Measurements from ENCODE around the gene CAMTA1. TPM values are rescaled to one million over a fixed set of nuclear protein-coding genes. Genes with fewer than 3 reads are reported as not detected.
"Not testable (repeated sequence)": the region's sequence is repeated elsewhere in the genome, so short reads cannot be mapped to it uniquely, and the experiment has no call there.

Gene CAMTA1
- total RNA-seq, 1 experiment from 2014 or later = 118 TPM

GRCh38 chr1:7140251-7140650, 355.0 kb downstream of the CAMTA1 start:
- H3K4me3 ChIP-seq (ENCODE audit: low read length) = no peak overlapping the region
- H4K20me1 ChIP-seq (ENCODE audit: insufficient read depth, low read depth, low read length) = no peaks in the 10 kb centered on the region; the same call in 1 of the 2 replicates
- no peak overlapping the region for H3K4me2 ChIP-seq (ENCODE audit: low read depth, low read length, poor library complexity, severe bottlenecking)
- no peaks in the 10 kb centered on the region for H3K36me3 ChIP-seq (ENCODE audit: insufficient read depth, low read length)
- H3K27me3 ChIP-seq (ENCODE audit: low read length) = no peaks in the 10 kb centered on the region
- no peak overlapping the region for H3K27ac ChIP-seq (ENCODE audit: low read length)
- DNase-seq = no peak
- H2AFZ ChIP-seq (ENCODE audit: low read length) = no peak overlapping the region
- no peaks in the 10 kb centered on the region for H3K4me1 ChIP-seq (ENCODE audit: low read length)
- H3K9me3 ChIP-seq (ENCODE audit: low read length) = no peaks in the 10 kb centered on the region
- no peak overlapping the region for H3K9ac ChIP-seq (ENCODE audit: low read length)
- no peaks in the 10 kb centered on the region for H3K79me2 ChIP-seq (ENCODE audit: low read length)
- H3K9me2 ChIP-seq (replicated peaks; ENCODE audit: insufficient read depth, low read length) = no peaks in the 10 kb centered on the region

- H3K9me3 ChIP-seq (ENCODE audit: low read length) = no peaks in the 10 kb centered on the region
- H2AFZ ChIP-seq (ENCODE audit: low read length) = no peak overlapping the region
- no peaks in the 10 kb centered on the region for H3K27me3 ChIP-seq (ENCODE audit: low read length)
- no peaks in the 10 kb centered on the region for H3K79me2 ChIP-seq (ENCODE audit: low read length)
- H3K4me2 ChIP-seq (ENCODE audit: low read depth, low read length, poor library complexity, severe bottlenecking) = no peak overlapping the region
- no peaks in the 10 kb centered on the region for H3K4me1 ChIP-seq (ENCODE audit: low read length)
- H3K36me3 ChIP-seq (ENCODE audit: insufficient read depth, low read length) = no peaks in the 10 kb centered on the region
- peaks cover 5% of the 10 kb centered on the region; the same call in 1 of the 2 replicates for H4K20me1 ChIP-seq (ENCODE audit: insufficient read depth, low read depth, low read length)
- H3K27ac ChIP-seq (ENCODE audit: low read length) = no peak overlapping the region
- H3K9ac ChIP-seq (ENCODE audit: low read length) = no peak overlapping the region
- no peak overlapping the region for H3K4me3 ChIP-seq (ENCODE audit: low read length)
- H3K9me2 ChIP-seq (replicated peaks; ENCODE audit: insufficient read depth, low read length) = no peaks in the 10 kb centered on the region
- DNase-seq = no peak
These were observed 360.7 kb downstream of the CAMTA1 start for GRCh38 chr1:7145947-7146346.

- Histone ChIP-seq H3K79me2 (ENCODE audit: low read length) (no peaks in the 10 kb centered on the region), H3K27ac (ENCODE audit: low read length) (no peak overlapping the region), H3K4me3 (ENCODE audit: low read length) (no peak overlapping the region), H3K27me3 (ENCODE audit: low read length) (no peaks in the 10 kb centered on the region), H3K4me1 (ENCODE audit: low read length) (no peaks in the 10 kb centered on the region), H3K9me2 (replicated peaks; ENCODE audit: insufficient read depth, low read length) (no peaks in the 10 kb centered on the region), H4K20me1 (ENCODE audit: insufficient read depth, low read depth, low read length) (peaks cover 7% of the 10 kb centered on the region; the same call in 1 of the 2 replicates), H3K9ac (ENCODE audit: low read length) (no peak overlapping the region), H3K9me3 (ENCODE audit: low read length) (no peaks in the 10 kb centered on the region), H2AFZ (ENCODE audit: low read length) (no peak overlapping the region), H3K36me3 (ENCODE audit: insufficient read depth, low read length) (no peaks in the 10 kb centered on the region), H3K4me2 (ENCODE audit: low read depth, low read length, poor library complexity, severe bottlenecking) (no peak overlapping the region)
- DNase-seq = no peak
These were observed 361.5 kb downstream of the CAMTA1 start for GRCh38 chr1:7146710-7147109.

- H2AFZ ChIP-seq (ENCODE audit: low read length); H3K9ac ChIP-seq (ENCODE audit: low read length); DNase-seq; H3K36me3 ChIP-seq (ENCODE audit: insufficient read depth, low read length); H3K79me2 ChIP-seq (ENCODE audit: low read length); H3K4me1 ChIP-seq (ENCODE audit: low read length); H3K9me2 ChIP-seq (replicated peaks; ENCODE audit: insufficient read depth, low read length); H3K4me3 ChIP-seq (ENCODE audit: low read length); H3K27ac ChIP-seq (ENCODE audit: low read length); H3K9me3 ChIP-seq (ENCODE audit: low read length); H4K20me1 ChIP-seq (ENCODE audit: insufficient read depth, low read depth, low read length); H3K4me2 ChIP-seq (ENCODE audit: low read depth, low read length, poor library complexity, severe bottlenecking); H3K27me3 ChIP-seq (ENCODE audit: low read length): not testable (repeated sequence)
These were observed 362.5 kb downstream of the CAMTA1 start for GRCh38 chr1:7147581-7148282.

- Histone ChIP-seq H3K9me3 (ENCODE audit: low read length) (no peaks in the 10 kb centered on the region), H3K27me3 (ENCODE audit: low read length) (no peaks in the 10 kb centered on the region), H3K4me2 (ENCODE audit: low read depth, low read length, poor library complexity, severe bottlenecking) (no peak overlapping the region), H3K4me1 (ENCODE audit: low read length) (no peaks in the 10 kb centered on the region), H3K9ac (ENCODE audit: low read length) (no peak overlapping the region), H3K79me2 (ENCODE audit: low read length) (no peaks in the 10 kb centered on the region), H2AFZ (ENCODE audit: low read length) (no peak overlapping the region), H4K20me1 (ENCODE audit: insufficient read depth, low read depth, low read length) (0 out of 2 replicates have a peak, but pooled peaks cover 7% of the 10 kb centered on the region), H3K9me2 (replicated peaks; ENCODE audit: insufficient read depth, low read length) (no peaks in the 10 kb centered on the region), H3K27ac (ENCODE audit: low read length) (no peak overlapping the region), H3K36me3 (ENCODE audit: insufficient read depth, low read length) (no peaks in the 10 kb centered on the region), H3K4me3 (ENCODE audit: low read length) (no peak overlapping the region)
- DNase-seq = no peak
These were observed 364.0 kb downstream of the CAMTA1 start for GRCh38 chr1:7149080-7149838.

GRCh38 chr1:7150724-7151280, 365.5 kb downstream of the CAMTA1 start:
- 0 out of 2 replicates have a peak, but pooled peaks cover 7% of the 10 kb centered on the region for H4K20me1 ChIP-seq (ENCODE audit: insufficient read depth, low read depth, low read length)
- no peak overlapping the region for H3K4me3 ChIP-seq (ENCODE audit: low read length)
- no peaks in the 10 kb centered on the region for H3K9me3 ChIP-seq (ENCODE audit: low read length)
- no peak overlapping the region for H3K9ac ChIP-seq (ENCODE audit: low read length)
- H3K27ac ChIP-seq (ENCODE audit: low read length) = no peak overlapping the region
- H3K36me3 ChIP-seq (ENCODE audit: insufficient read depth, low read length) = no peaks in the 10 kb centered on the region
- H3K4me2 ChIP-seq (ENCODE audit: low read depth, low read length, poor library complexity, severe bottlenecking) = no peak overlapping the region
- DNase-seq = no peak
- no peaks in the 10 kb centered on the region for H3K9me2 ChIP-seq (replicated peaks; ENCODE audit: insufficient read depth, low read length)
- H3K4me1 ChIP-seq (ENCODE audit: low read length) = no peaks in the 10 kb centered on the region
- H3K27me3 ChIP-seq (ENCODE audit: low read length) = no peaks in the 10 kb centered on the region
- H2AFZ ChIP-seq (ENCODE audit: low read length) = no peak overlapping the region
- H3K79me2 ChIP-seq (ENCODE audit: low read length) = no peaks in the 10 kb centered on the region

GRCh38 chr1:7151978-7152377, 366.7 kb downstream of the CAMTA1 start:
- Histone ChIP-seq H3K79me2 (ENCODE audit: low read length) (no peaks in the 10 kb centered on the region), H3K27ac (ENCODE audit: low read length) (no peak overlapping the region), H3K4me2 (ENCODE audit: low read depth, low read length, poor library complexity, severe bottlenecking) (no peak overlapping the region), H3K27me3 (ENCODE audit: low read length) (no peaks in the 10 kb centered on the region), H3K4me1 (ENCODE audit: low read length) (no peaks in the 10 kb centered on the region), H3K36me3 (ENCODE audit: insufficient read depth, low read length) (no peaks in the 10 kb centered on the region), H3K9me3 (ENCODE audit: low read length) (no peaks in the 10 kb centered on the region), H3K9ac (ENCODE audit: low read length) (no peak overlapping the region), H2AFZ (ENCODE audit: low read length) (no peak overlapping the region), H4K20me1 (ENCODE audit: insufficient read depth, low read depth, low read length) (0 out of 2 replicates have a peak, but pooled peaks cover 7% of the 10 kb centered on the region), H3K9me2 (replicated peaks; ENCODE audit: insufficient read depth, low read length) (no peaks in the 10 kb centered on the region), H3K4me3 (ENCODE audit: low read length) (no peak overlapping the region)
- DNase-seq = no peak

GRCh38 chr1:7152655-7153054, 367.4 kb downstream of the CAMTA1 start:
- Histone ChIP-seq H3K36me3 (ENCODE audit: insufficient read depth, low read length) (no peaks in the 10 kb centered on the region), H3K9me3 (ENCODE audit: low read length) (no peaks in the 10 kb centered on the region), H3K27me3 (ENCODE audit: low read length) (no peaks in the 10 kb centered on the region), H3K27ac (ENCODE audit: low read length) (no peak overlapping the region), H2AFZ (ENCODE audit: low read length) (no peak overlapping the region), H3K9me2 (replicated peaks; ENCODE audit: insufficient read depth, low read length) (no peaks in the 10 kb centered on the region), H3K4me3 (ENCODE audit: low read length) (no peak overlapping the region), H4K20me1 (ENCODE audit: insufficient read depth, low read depth, low read length) (0 out of 2 replicates have a peak, but pooled peaks cover 7% of the 10 kb centered on the region), H3K9ac (ENCODE audit: low read length) (no peak overlapping the region), H3K4me2 (ENCODE audit: low read depth, low read length, poor library complexity, severe bottlenecking) (no peak overlapping the region), H3K4me1 (ENCODE audit: low read length) (no peaks in the 10 kb centered on the region), H3K79me2 (ENCODE audit: low read length) (no peaks in the 10 kb centered on the region)
- no peak for DNase-seq
